Prostate gland (tissue), 2 donors: Measurements from ENCODE around the gene TOM1L2.
A peak's percentile ranks its signal among the peaks of the same experiment; 100 is the strongest.

Source experiments
- POLR2A ChIP-seq: fragments of 450-650 bp; IDR thresholded peaks from one replicate; pipeline ENCODE4 v1.6.1; 2016; ENCODE audit warnings: antibody characterized with exemption, mild to moderate bottlenecking
- POLR2AphosphoS5 ChIP-seq: sonication (generic); formaldehyde crosslinking; IDR thresholded peaks from one replicate; pipeline ENCODE4 v1.6.1; 2017; ENCODE audit warnings: antibody characterized with exemption
- TF ChIP-seq, protein P1 (sequence below), 4 experiments: fragments of 200-600 bp in 2 of 4; fragments of 450-650 bp in 2 of 4; sonication (generic) in 2 of 4; IDR thresholded peaks; 1 replicate in 3 of 4; 2 replicates in 1 of 4; pipeline ENCODE4 v1.5.1; 2016 to 2019; ENCODE audit warnings: antibody characterized with exemption in 4 of 4, mild to moderate bottlenecking in 2 of 4, moderate library complexity in 2 of 4

DNA sequence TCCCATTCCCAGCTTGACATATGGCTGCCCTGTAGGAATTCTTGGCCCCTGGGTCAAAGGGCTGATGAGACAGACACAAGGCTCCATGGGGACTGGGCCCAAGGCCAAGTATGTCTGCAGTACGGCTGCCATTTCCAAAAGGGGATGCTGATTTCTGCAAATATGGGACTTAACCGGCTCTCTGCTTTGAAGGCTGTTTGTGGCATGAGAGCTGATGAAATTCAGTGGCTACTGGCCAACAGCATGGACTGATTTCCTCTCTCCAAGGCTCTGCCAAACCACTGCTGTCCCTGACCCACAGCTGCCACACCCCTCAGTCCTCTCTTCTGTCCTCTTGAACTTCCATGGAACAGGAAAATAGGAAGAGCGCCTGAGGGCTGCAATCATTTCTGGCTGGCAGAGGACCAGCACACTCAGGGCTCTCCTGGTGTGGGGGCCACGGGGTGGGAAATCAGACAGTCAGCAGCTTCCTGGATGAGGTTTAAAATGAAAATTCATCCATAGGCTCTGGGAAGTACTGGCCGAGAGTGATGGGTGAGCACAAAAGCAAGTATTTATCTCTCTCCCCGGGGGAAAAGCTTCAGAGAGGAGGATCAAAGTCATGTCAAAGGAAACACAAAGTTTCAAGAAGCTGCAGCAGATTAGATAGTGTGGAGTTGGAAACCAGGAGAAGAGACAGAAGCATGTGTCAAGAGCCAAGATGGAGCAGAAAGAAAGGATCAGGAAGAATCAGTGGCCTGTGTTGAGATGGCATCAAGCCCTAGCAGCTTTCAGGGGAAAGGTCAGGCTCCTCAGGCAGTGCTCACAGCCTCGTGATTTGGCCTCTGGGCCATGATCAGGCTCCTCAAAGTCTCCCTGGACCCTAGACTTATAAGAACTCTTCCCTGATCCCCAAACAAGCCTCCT is 71.3 kb downstream of the TOM1L2 start:
- TF ChIP-seq, protein P1, sequence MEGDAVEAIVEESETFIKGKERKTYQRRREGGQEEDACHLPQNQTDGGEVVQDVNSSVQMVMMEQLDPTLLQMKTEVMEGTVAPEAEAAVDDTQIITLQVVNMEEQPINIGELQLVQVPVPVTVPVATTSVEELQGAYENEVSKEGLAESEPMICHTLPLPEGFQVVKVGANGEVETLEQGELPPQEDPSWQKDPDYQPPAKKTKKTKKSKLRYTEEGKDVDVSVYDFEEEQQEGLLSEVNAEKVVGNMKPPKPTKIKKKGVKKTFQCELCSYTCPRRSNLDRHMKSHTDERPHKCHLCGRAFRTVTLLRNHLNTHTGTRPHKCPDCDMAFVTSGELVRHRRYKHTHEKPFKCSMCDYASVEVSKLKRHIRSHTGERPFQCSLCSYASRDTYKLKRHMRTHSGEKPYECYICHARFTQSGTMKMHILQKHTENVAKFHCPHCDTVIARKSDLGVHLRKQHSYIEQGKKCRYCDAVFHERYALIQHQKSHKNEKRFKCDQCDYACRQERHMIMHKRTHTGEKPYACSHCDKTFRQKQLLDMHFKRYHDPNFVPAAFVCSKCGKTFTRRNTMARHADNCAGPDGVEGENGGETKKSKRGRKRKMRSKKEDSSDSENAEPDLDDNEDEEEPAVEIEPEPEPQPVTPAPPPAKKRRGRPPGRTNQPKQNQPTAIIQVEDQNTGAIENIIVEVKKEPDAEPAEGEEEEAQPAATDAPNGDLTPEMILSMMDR (IDR thresholded peaks at IDR 0.05) = no peak
- TF ChIP-seq POLR2A = no peak
- TF ChIP-seq POLR2AphosphoS5 = peak; percentile 77
